Lung microvascular endothelial cell (primary cell): ENCODE data around the gene PAK4. TPM values are rescaled to one million over a fixed set of nuclear protein-coding genes. Genes with fewer than 3 reads are reported as not detected.

ENCODE experiments used
- DNase-seq, 2 donors: peaks; one replicate each; pipeline versions ENCODE4 v3.0.0 to v3.0.0-alpha.2; 2010; ENCODE audit warnings: low read depth in 2 of 2
- total RNA-seq: library from RNA; depleted of rRNA; stranded (reverse); fragments of >200 nt; gene quantifications from 2 replicates; pipeline ENCODE4 v1.2.1, GENCODE V29; 2014

The PAK4 gene
- total RNA-seq, 1 donor from 2014 or later, result 2.6 TPM

- no peak for DNase-seq
These were observed 54.2 kb downstream of the PAK4 start for GRCh38 chr19:39179754-39180153.

- DNase-seq, result no peak
These were observed 55.2 kb downstream of the PAK4 start for GRCh38 chr19:39180749-39181148.

- no peak for DNase-seq
These were observed 56.1 kb downstream of the PAK4 start for GRCh38 chr19:39181500-39182173.

GRCh38 chr19:39182174-39182505 lies 56.6 kb downstream of the PAK4 start:
- no peak for DNase-seq

- no peak for DNase-seq
These were observed 57.5 kb downstream of the PAK4 start for GRCh38 chr19:39183104-39183503.

GRCh38 chr19:39186391-39186790 lies 60.8 kb downstream of the PAK4 start:
- no peak for DNase-seq

- no peak for DNase-seq
These were observed 62.0 kb downstream of the PAK4 start for GRCh38 chr19:39187552-39187943.

GRCh38 chr19:39188960-39189359 lies 63.4 kb downstream of the PAK4 start:
- DNase-seq, result no peak

GRCh38 chr19:39190768-39191167 lies 65.2 kb downstream of the PAK4 start:
- DNase-seq, result no peak

- DNase-seq, result no peak
These were observed 67.3 kb downstream of the PAK4 start for GRCh38 chr19:39192846-39193245.

- DNase-seq, result peak in 1 of 2 donors; percentile 14
These were observed 68.2 kb downstream of the PAK4 start for GRCh38 chr19:39193803-39194202.

- peak in 1 of 2 donors; percentile 84 for DNase-seq
These were observed 69.4 kb downstream of the PAK4 start for GRCh38 chr19:39194832-39195542.

GRCh38 chr19:39195755-39196154 lies 70.2 kb downstream of the PAK4 start:
- DNase-seq, result no peak

GRCh38 chr19:39196320-39196719 lies 70.7 kb downstream of the PAK4 start:
- DNase-seq, result no peak

GRCh38 chr19:39196860-39197562 lies 71.4 kb downstream of the PAK4 start, which contains the start of gene NCCRP1:
Gene NCCRP1, plus strand, starts transcription at chr19:39196964. Its CDS starts 19 bp downstream, at chr19:39196983.
- no peak for DNase-seq

- no peak for DNase-seq
These were observed 72.2 kb downstream of the PAK4 start for GRCh38 chr19:39197808-39198207.

- DNase-seq, result peak; percentile 31 to 37
These were observed 73.4 kb downstream of the PAK4 start for GRCh38 chr19:39199025-39199424.

- DNase-seq, result no peak
These were observed 74.6 kb downstream of the PAK4 start for GRCh38 chr19:39200066-39200802.

GRCh38 chr19:39200803-39201115 lies 75.2 kb downstream of the PAK4 start:
- DNase-seq, result no peak

GRCh38 chr19:39202998-39203355 lies 77.4 kb downstream of the PAK4 start:
- DNase-seq, result no peak

GRCh38 chr19:39203372-39204341 lies 78.1 kb downstream of the PAK4 start, which contains the start of gene SYCN:
Gene SYCN, minus strand, starts transcription at chr19:39204263. Its CDS starts 9 bp downstream, at chr19:39204254.
- DNase-seq, result no peak
